Transverse colon (tissue), 4 donors: ENCODE results near the gene CTCF. TPM values are rescaled to one million over a fixed set of nuclear protein-coding genes. Genes with fewer than 3 reads are reported as not detected.
A peak's percentile ranks its signal among the peaks of the same experiment; 100 is the strongest.
"Not testable (repeated sequence)": the region's sequence is repeated elsewhere in the genome, so short reads cannot be mapped to it uniquely, and the experiment has no call there.

Experiments
- DNase-seq: peaks from one replicate; pipeline ENCODE4 v3.0.0-alpha.2; 2019
- H3K27ac ChIP-seq, 4 donors: fragments of 200-600 bp; sonication (generic); 2 replicates each; pipeline ENCODE4 v1.5.1; 2016 to 2018; ENCODE audit warnings: inconsistent platforms in 4 of 4
- H3K27me3 ChIP-seq: fragments of 200-600 bp; sonication (generic); 2 replicates; pipeline ENCODE4 v1.5.1; 2017; ENCODE audit warnings: inconsistent platforms
- H3K36me3 ChIP-seq, 4 donors: fragments of 200-600 bp; sonication (generic); 2 replicates each; pipeline ENCODE4 v1.5.1; 2017 to 2019; ENCODE audit warnings: inconsistent platforms in 4 of 4
- H3K4me1 ChIP-seq, 4 donors: fragments of 200-600 bp; sonication (generic); 2 replicates each; pipeline ENCODE4 v1.5.1; 2017 to 2020; ENCODE audit warnings: inconsistent platforms in 4 of 4
- H3K4me3 ChIP-seq, 4 donors: fragments of 200-600 bp; sonication (generic); 1 replicate in 1 of 4; 2 replicates in 3 of 4; pipeline versions ENCODE4 v1.5.1 to v1.6.1; 2017 to 2019; ENCODE audit warnings: inconsistent platforms in 4 of 4
- H3K9me3 ChIP-seq, 2 donors: fragments of 200-600 bp; sonication (generic); 2 replicates each; pipeline ENCODE4 v1.5.1; 2017 to 2019; ENCODE audit warnings: inconsistent platforms in 2 of 2
- CTCF ChIP-seq, 5 experiments: fragments of 200-600 bp in 3 of 5; fragments of 450-650 bp in 2 of 5; sonication (generic) in 3 of 5; IDR thresholded peaks; 1 replicate in 2 of 5; 2 replicates in 3 of 5; pipeline ENCODE4 v1.5.1; 2016 to 2017; ENCODE audit warnings: antibody characterized with exemption in 5 of 5, inconsistent platforms in 3 of 5, mild to moderate bottlenecking in 2 of 5, moderate library complexity in 1 of 5
- POLR2A ChIP-seq: fragments of 450-650 bp; IDR thresholded peaks from one replicate; pipeline ENCODE4 v1.6.1; 2016; ENCODE audit warnings: antibody characterized with exemption, mild to moderate bottlenecking, moderate library complexity
- POLR2AphosphoS5 ChIP-seq, 3 donors: sonication (generic); formaldehyde crosslinking; IDR thresholded peaks; one replicate each; pipeline ENCODE4 v1.6.1; 2016; ENCODE audit warnings: antibody characterized with exemption in 3 of 3
- WGBS, 2 donors: methylation state at CpG; one replicate each; pipeline ENCODE4 v1.1.5; 2018; ENCODE audit warnings: low coverage in 1 of 2; 5-methylcytosine and 5-hydroxymethylcytosine counted together
- in situ Hi-C, 4 donors: fragments of 200-750 bp; cut with MboI; loops; one replicate each; pipeline versions ENCODE4 v1.15.0 to v1.15.1; 2017; ENCODE audit warnings: low sequenced_read_pairs in 3 of 4, low pct_ligation_motif_present in 1 of 4, low pct_unique_long_range_greater_than_20kb in 1 of 4
- intact Hi-C: fragments of 100-400 bp; cut with DNase I; formaldehyde crosslinking; loops from one replicate; pipeline ENCODE4 v1.15.1; 2023; ENCODE audit warnings: low total_unique reads
- total RNA-seq, 4 donors: library from RNA; depleted of rRNA; stranded (reverse); fragments of >200 nt; gene quantifications; one replicate each; pipeline ENCODE4 v1.1.0, GENCODE V29; 2016

The CTCF gene, protein sequence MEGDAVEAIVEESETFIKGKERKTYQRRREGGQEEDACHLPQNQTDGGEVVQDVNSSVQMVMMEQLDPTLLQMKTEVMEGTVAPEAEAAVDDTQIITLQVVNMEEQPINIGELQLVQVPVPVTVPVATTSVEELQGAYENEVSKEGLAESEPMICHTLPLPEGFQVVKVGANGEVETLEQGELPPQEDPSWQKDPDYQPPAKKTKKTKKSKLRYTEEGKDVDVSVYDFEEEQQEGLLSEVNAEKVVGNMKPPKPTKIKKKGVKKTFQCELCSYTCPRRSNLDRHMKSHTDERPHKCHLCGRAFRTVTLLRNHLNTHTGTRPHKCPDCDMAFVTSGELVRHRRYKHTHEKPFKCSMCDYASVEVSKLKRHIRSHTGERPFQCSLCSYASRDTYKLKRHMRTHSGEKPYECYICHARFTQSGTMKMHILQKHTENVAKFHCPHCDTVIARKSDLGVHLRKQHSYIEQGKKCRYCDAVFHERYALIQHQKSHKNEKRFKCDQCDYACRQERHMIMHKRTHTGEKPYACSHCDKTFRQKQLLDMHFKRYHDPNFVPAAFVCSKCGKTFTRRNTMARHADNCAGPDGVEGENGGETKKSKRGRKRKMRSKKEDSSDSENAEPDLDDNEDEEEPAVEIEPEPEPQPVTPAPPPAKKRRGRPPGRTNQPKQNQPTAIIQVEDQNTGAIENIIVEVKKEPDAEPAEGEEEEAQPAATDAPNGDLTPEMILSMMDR
- total RNA-seq = 10 to 100 TPM; 40.0 to 46.8 (median 41.9) TPM

- no peaks in the 10 kb centered on the region for H3K9me3 ChIP-seq
- peak in 3 of 5 experiments; percentile 26 to 64 (median 58) for TF ChIP-seq CTCF (IDR thresholded peaks at IDR 0.05)
- peak in 1 of 3 donors; percentile 1 for TF ChIP-seq POLR2AphosphoS5 (IDR thresholded peaks at IDR 0.05)
- no peak for TF ChIP-seq POLR2A
- in situ Hi-C loops (loop anchor here in 2 of 4 donors (25.0 kb wide), 1 partner anchor 100 kb away; the partner anchor contains the start of genes ACD (in 2 of the 2), C16orf86 (in 2 of the 2), ENKD1 (in 2 of the 2) and PARD6A (in 2 of the 2)), intact Hi-C loops (loop anchor here (2.0 kb wide), 1 partner anchor 104 kb away; the partner anchor contains the start of genes C16orf86 and ENKD1)
- no peaks in the 10 kb centered on the region for H3K36me3 ChIP-seq
- WGBS, 2 donors = 0% methylated on average over 33 of the region's 62 CpGs; no CpG with 5 or more reads in 1 of the 2 donors
- H3K4me3 ChIP-seq = peak within 1 kb of the TSS; percentile 64 to 94 (median 81)
- peaks cover 5 to 35% (median 21%) of the 10 kb centered on the region in 4 donors for H3K4me1 ChIP-seq
- peak; percentile 88 for DNase-seq
- H3K27ac ChIP-seq = peak within 1 kb of the TSS; percentile 97 to 99 (median 98)
- H3K27me3 ChIP-seq = no peaks in the 10 kb centered on the region
These were observed at the start of gene CTCF for GRCh38 chr16:67562526-67562917. CTCF (plus strand) TSS chr16:67562526; CDS start chr16:67610833, 48,307 bp downstream.

DNA sequence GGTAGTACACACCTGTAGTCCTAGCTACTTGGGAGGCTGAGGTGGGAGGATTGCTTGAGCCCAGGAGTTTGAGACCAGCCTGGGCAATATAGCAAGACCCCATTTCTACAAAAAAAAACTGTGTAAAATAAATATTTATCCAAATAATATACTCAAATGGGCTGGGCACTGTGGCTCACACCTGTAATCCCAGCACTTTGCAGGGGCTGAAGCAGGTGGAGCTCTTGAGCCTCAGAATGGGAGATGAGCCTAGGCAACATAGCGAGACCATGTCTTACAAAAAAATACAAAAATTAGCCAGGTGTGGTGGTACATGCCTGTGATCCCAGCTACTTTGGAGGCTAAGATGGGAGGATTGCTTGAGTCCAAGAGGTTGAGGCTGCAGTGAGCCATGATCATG is 48.4 kb upstream of the CTCF start:
- H3K27ac ChIP-seq, H3K4me3 ChIP-seq, DNase-seq, intact Hi-C loops, in situ Hi-C loops, H3K27me3 ChIP-seq, H3K9me3 ChIP-seq, H3K36me3 ChIP-seq: not testable (repeated sequence)
- H3K4me1 ChIP-seq = peaks cover 0 to 10% (median 3%) of the 10 kb centered on the region in 4 donors
- WGBS, 2 donors = 60 to 84% methylated on average over 1 of the region's 1 CpG

DNA sequence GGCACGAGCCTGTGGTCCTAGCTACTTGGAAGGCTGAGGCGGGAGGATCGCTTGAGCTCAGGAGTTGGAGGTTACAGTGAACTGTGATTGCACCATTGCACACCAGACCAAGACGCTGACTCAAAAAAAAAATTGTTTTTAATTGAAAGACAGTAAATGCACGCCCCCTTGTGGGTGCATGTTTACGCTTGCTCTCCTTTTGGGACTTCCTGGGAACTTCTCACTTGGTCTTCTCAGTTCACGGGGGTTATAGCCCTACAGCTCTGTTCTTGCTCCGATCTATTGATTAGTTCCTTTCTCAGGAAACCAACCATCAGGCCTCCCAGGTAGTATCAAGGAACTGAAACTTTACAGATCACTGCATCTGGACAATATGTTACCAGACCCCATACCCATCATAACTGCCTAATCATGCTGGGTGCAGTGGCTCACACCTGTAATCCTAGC is 47.9 kb upstream of the CTCF start:
- H3K27me3 ChIP-seq = no peaks in the 10 kb centered on the region
- in situ Hi-C loops (no loop called here), intact Hi-C loops (no loop called here)
- TF ChIP-seq CTCF (IDR thresholded peaks at IDR 0.05) = peak; percentile 51 to 69 (median 63)
- no peak for TF ChIP-seq POLR2AphosphoS5 (IDR thresholded peaks at IDR 0.05)
- no peaks in the 10 kb centered on the region for H3K36me3 ChIP-seq
- H3K9me3 ChIP-seq = no peaks in the 10 kb centered on the region
- WGBS, 2 donors = 6 to 14% methylated on average over 3 to 8 of the region's 8 CpGs
- peak; percentile 85 for DNase-seq
- H3K4me3 ChIP-seq = no peak overlapping the region
- H3K4me1 ChIP-seq = peaks cover 0 to 10% (median 3%) of the 10 kb centered on the region in 4 donors
- no peak overlapping the region for H3K27ac ChIP-seq

GRCh38 chr16:67516296-67517154 is 45.8 kb upstream of the CTCF start:
- Histone ChIP-seq H3K4me3 (no peak overlapping the region), H3K9me3 (no peaks in the 10 kb centered on the region), H3K36me3 (no peaks in the 10 kb centered on the region), H3K4me1 (peaks cover under 1 to 14% (median 5%) of the 10 kb centered on the region in 4 donors), H3K27ac (peak overlapping the region in 2 of 4 donors; percentile 34 to 55), H3K27me3 (no peaks in the 10 kb centered on the region)
- TF ChIP-seq CTCF (IDR thresholded peaks at IDR 0.05) (no peak), POLR2AphosphoS5 (IDR thresholded peaks at IDR 0.05) (peak in 1 of 3 donors; percentile 17)
- DNase-seq = no peak
- intact Hi-C loops (no loop called here), in situ Hi-C loops (no loop called here)
- WGBS, 2 donors = 81 to 88% methylated on average over 6 to 12 of the region's 12 CpGs
